GM23338 (cell line): Measurements from ENCODE around the gene SLCO3A1. TPM values are rescaled to one million over a fixed set of nuclear protein-coding genes. Genes with fewer than 3 reads are reported as not detected.

ENCODE experiments used
- ATAC-seq: fragments of 200-7000 bp; cut with Tn5 transposase; 3 replicates; pipeline ENCODE4 v1.9.1; 2020
- DNase-seq: peaks from one replicate; pipeline ENCODE4 v3.0.0-alpha.2; 2015; ENCODE audit warnings: low spot score
- H2AFZ ChIP-seq: fragments of 200-600 bp; sonication (generic); 2 replicates; pipeline ENCODE4 v1.8.0; 2016; ENCODE audit warnings: antibody characterized with exemption, mild to moderate bottlenecking, moderate library complexity
- H3F3A ChIP-seq: fragments of 200-600 bp; sonication (generic); replicated peaks from 2 replicates; pipeline ENCODE4 v1.8.0; 2017; ENCODE audit warnings: antibody characterized with exemption, mixed run types, low read depth
- H3K27ac ChIP-seq: fragments of 200-600 bp; sonication (generic); 2 replicates; pipeline ENCODE4 v1.6.1; 2016; ENCODE audit warnings: low read depth
- H3K27me3 ChIP-seq: fragments of 200-600 bp; sonication (generic); 2 replicates; pipeline ENCODE4 v1.8.0; 2016; ENCODE audit warnings: mild to moderate bottlenecking, mixed run types, moderate library complexity; ENCODE audit not compliant: insufficient read depth
- H3K36me3 ChIP-seq: fragments of 200-600 bp; sonication (generic); 2 replicates; pipeline ENCODE4 v1.8.0; 2016; ENCODE audit warnings: mild to moderate bottlenecking; ENCODE audit not compliant: insufficient read depth
- H3K4me1 ChIP-seq: fragments of 200-600 bp; sonication (generic); 2 replicates; pipeline ENCODE4 v1.8.0; 2016; ENCODE audit warnings: mild to moderate bottlenecking, moderate library complexity; ENCODE audit not compliant: insufficient read depth
- H3K4me2 ChIP-seq: fragments of 200-600 bp; sonication (generic); 2 replicates; pipeline ENCODE4 v1.7.1; 2017; ENCODE audit warnings: mixed run types
- H3K4me3 ChIP-seq: fragments of 200-600 bp; sonication (generic); 2 replicates; pipeline ENCODE4 v1.6.1; 2016; ENCODE audit warnings: mixed run types
- H3K79me2 ChIP-seq: fragments of 200-600 bp; sonication (generic); replicated peaks from 2 replicates; pipeline ENCODE4 v1.8.0; 2017; ENCODE audit warnings: mild to moderate bottlenecking; ENCODE audit not compliant: insufficient read depth
- H3K9me2 ChIP-seq: fragments of 200-600 bp; sonication (generic); 2 replicates; pipeline ENCODE4 v1.8.0; 2017; ENCODE audit not compliant: insufficient read depth
- H4K20me1 ChIP-seq: fragments of 200-600 bp; sonication (generic); replicated peaks from 2 replicates; pipeline ENCODE4 v1.8.0; 2017; ENCODE audit warnings: mild to moderate bottlenecking; ENCODE audit not compliant: insufficient read depth
- H3K27ac Mint-ChIP-seq: 2 replicates; pipeline ENCODE4 v1.8.0; 2020; ENCODE audit warnings: inconsistent platforms, mild to moderate bottlenecking, moderate library complexity, mixed read lengths
- H3K27me3 Mint-ChIP-seq: 3 replicates; pipeline ENCODE4 v1.8.0; 2022; ENCODE audit warnings: low read depth, mild to moderate bottlenecking, moderate library complexity, mixed read lengths, inconsistent platforms; ENCODE audit not compliant: insufficient read depth, poor library complexity
- H3K36me3 Mint-ChIP-seq: 3 replicates; pipeline ENCODE4 v1.8.0; 2021; ENCODE audit warnings: low read depth, mild to moderate bottlenecking, inconsistent platforms, moderate library complexity, mixed read lengths
- H3K4me1 Mint-ChIP-seq: 3 replicates; pipeline ENCODE4 v1.8.0; 2020; ENCODE audit warnings: mild to moderate bottlenecking, inconsistent platforms, mixed read lengths
- H3K4me3 Mint-ChIP-seq: 3 replicates; pipeline ENCODE4 v1.8.0; 2021; ENCODE audit warnings: moderate library complexity, mild to moderate bottlenecking, inconsistent platforms, mixed read lengths
- H3K9me3 Mint-ChIP-seq: 3 replicates; pipeline ENCODE4 v1.8.0; 2020; ENCODE audit warnings: moderate library complexity, mild to moderate bottlenecking, inconsistent platforms, mixed read lengths
- CREB1 ChIP-seq: fragments of 250-450 bp; sonication (Bioruptor Pico); IDR thresholded peaks from 2 replicates; pipeline ENCODE4 v1.5.0; 2020; ENCODE audit warnings: low read depth, mild to moderate bottlenecking, moderate library complexity
- EZH2 ChIP-seq: fragments of 200-600 bp; sonication (generic); IDR thresholded peaks from one replicate; pipeline ENCODE4 v1.8.0; 2017; ENCODE audit warnings: antibody characterized with exemption, mild to moderate bottlenecking, low read depth; ENCODE audit not compliant: unreplicated experiment
- EZH2phosphoT487 ChIP-seq: fragments of 200-600 bp; sonication (generic); IDR thresholded peaks from one replicate; pipeline ENCODE4 v1.8.1; 2018; ENCODE audit warnings: antibody characterized with exemption; ENCODE audit not compliant: unreplicated experiment
- JUNB ChIP-seq: IDR thresholded peaks from one replicate; pipeline ENCODE4 v1.6.1; 2016; ENCODE audit warnings: antibody characterized with exemption; ENCODE audit not compliant: unreplicated experiment
- NANOG ChIP-seq: IDR thresholded peaks from 2 replicates; pipeline ENCODE4 v1.6.1; 2016; ENCODE audit warnings: antibody characterized with exemption, borderline replicate concordance
- POLR2AphosphoS5 ChIP-seq: IDR thresholded peaks from 2 replicates; pipeline ENCODE4 v1.6.1; 2016; ENCODE audit warnings: antibody characterized with exemption, low read depth
- STAT1 ChIP-seq: IDR thresholded peaks from one replicate; pipeline ENCODE4 v1.6.1; 2016; ENCODE audit warnings: antibody characterized with exemption; ENCODE audit not compliant: unreplicated experiment
- ZNF114 ChIP-seq: fragments of 250-450 bp; sonication (Bioruptor Pico); IDR thresholded peaks from 2 replicates; pipeline ENCODE4 v1.5.0; 2020; ENCODE audit warnings: mild to moderate bottlenecking, moderate library complexity
- ZNF331 ChIP-seq: fragments of 250-450 bp; sonication (Bioruptor Pico); IDR thresholded peaks from 2 replicates; pipeline ENCODE4 v1.5.0; 2020; ENCODE audit warnings: low read depth, mild to moderate bottlenecking, moderate library complexity
- polyA plus RNA-seq: library from polyadenylated mRNA; unstranded; fragments of >200 nt; fragmentation: Nextera tagmentation; extraction: Ambion mirVana; gene quantifications from 2 replicates; pipeline ENCODE4 v1.2.1, GENCODE V29; 2016
- total RNA-seq: library from RNA; depleted of rRNA; stranded (reverse); fragments of >200 nt; shearing (Covaris generic); gene quantifications from 2 replicates; pipeline ENCODE4 v1.2.3, GENCODE V29; 2014
- TF ChIP-seq, protein P1 (sequence below): IDR thresholded peaks from 2 replicates; pipeline ENCODE4 v1.6.1; 2016; ENCODE audit warnings: antibody characterized with exemption
- TF ChIP-seq, protein P2 (sequence below): fragments of 250-450 bp; sonication (Bioruptor Pico); IDR thresholded peaks from 2 replicates; pipeline ENCODE4 v1.5.0; 2020; ENCODE audit warnings: mild to moderate bottlenecking, moderate library complexity
- TF ChIP-seq, protein P3 (sequence below), 2 experiments: fragments of 200-600 bp in 1 of 2; sonication (generic) in 1 of 2; conservative IDR thresholded peaks; 2 replicates each; pipeline versions ENCODE4 v1.5.1 to v1.6.1; 2016 to 2017; ENCODE audit warnings: antibody characterized with exemption in 2 of 2, low read depth in 2 of 2, mild to moderate bottlenecking in 2 of 2, moderate library complexity in 1 of 2

Gene SLCO3A1
- total and polyA plus RNA-seq, 2 experiments from 2014 or later = 7.3 to 9.4 TPM

DNA sequence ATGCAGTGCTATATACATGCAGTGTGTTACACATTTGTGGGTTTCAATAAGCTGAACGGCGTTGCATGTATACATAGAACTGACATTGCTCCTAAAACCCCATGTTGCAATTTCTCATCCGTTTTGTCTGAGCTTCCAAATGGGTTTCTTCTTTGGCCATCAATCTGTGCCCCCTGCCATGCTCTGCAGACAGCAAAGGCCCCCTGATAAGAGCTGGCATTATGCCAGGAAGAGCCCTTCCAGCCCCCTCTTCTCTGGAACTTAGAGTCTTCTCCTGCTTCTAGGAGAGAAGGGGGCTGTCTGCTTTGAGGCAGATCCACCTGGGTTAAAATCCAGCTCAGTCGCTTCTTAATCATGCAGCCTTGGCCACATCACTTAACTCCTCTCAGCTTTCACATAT, 254.0 kb downstream of the SLCO3A1 start:
- no peak for ATAC-seq
- H3K36me3 ChIP-seq = no peaks in the 10 kb centered on the region
- Mint-ChIP-seq H3K27me3 (peaks cover 6% of the 10 kb centered on the region), H3K27ac (no peak overlapping the region), H3K36me3 (no peaks in the 10 kb centered on the region; the same call in 2 of the 3 replicates), H3K9me3 (no peaks in the 10 kb centered on the region), H3K4me3 (no peak overlapping the region), H3K4me1 (peaks cover 38% of the 10 kb centered on the region)
- DNase-seq = no peak
- H3K4me3 ChIP-seq = no peak overlapping the region
- H3K79me2 ChIP-seq = no peaks in the 10 kb centered on the region
- no peaks in the 10 kb centered on the region for H4K20me1 ChIP-seq
- TF ChIP-seq POLR2AphosphoS5 (no peak), NANOG (no peak), JUNB (no peak), ZNF114 (CRISPR knock-in tag) (no peak)
- no peak overlapping the region for H2AFZ ChIP-seq
- no peak overlapping the region for H3K4me2 ChIP-seq
- no peaks in the 10 kb centered on the region for H3K27me3 ChIP-seq
- H3K27ac ChIP-seq = no peak overlapping the region
- no peaks in the 10 kb centered on the region for H3F3A ChIP-seq
- peaks cover 9% of the 10 kb centered on the region for H3K4me1 ChIP-seq
- H3K9me2 ChIP-seq = peaks cover 4% of the 10 kb centered on the region; the same call in 1 of the 2 replicates

DNA sequence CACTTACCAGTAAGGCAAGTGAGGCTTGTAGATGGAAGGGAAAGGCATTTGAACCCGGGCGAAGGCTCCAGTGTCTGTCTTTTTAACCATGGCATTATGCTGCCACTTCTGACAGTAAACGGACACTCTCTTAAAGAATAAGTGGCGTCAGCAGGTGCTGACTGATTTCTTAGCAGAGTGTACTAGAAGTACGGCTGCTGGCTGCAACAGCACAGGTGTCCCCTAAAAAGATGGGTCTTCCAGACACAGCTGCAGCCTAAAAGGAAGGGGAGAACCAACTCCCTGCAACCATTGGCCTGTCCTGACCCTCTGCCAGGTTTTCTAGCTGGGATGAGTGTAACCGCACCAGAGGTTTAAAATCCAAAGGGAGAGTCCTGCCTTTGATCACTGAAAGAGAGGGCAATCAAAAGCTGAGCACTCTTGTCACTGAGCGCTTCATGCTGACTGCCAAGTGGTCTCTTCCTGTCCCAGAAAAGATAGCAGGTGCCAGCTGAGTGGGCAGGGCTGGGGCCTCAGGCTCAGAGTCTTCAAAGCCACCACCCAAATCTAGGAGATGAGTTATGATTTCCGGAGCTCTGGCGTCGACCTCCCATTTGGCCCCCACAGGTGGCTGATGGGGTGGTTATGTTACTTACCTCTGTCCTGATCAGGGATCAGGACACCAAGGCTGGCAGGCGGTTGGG, 255.8 kb downstream of the SLCO3A1 start:
- Mint-ChIP-seq H3K36me3 (no peaks in the 10 kb centered on the region; the same call in 2 of the 3 replicates), H3K27me3 (peaks cover 13% of the 10 kb centered on the region), H3K27ac (no peak overlapping the region), H3K9me3 (no peaks in the 10 kb centered on the region), H3K4me1 (peaks cover 35% of the 10 kb centered on the region), H3K4me3 (no peak overlapping the region)
- Histone ChIP-seq H3K4me3 (no peak overlapping the region), H3K36me3 (no peaks in the 10 kb centered on the region), H3K79me2 (no peaks in the 10 kb centered on the region), H2AFZ (no peak overlapping the region), H3K4me1 (peaks cover 1% of the 10 kb centered on the region; the same call in 1 of the 2 replicates), H3K9me2 (peaks cover 10% of the 10 kb centered on the region; the same call in 1 of the 2 replicates), H3F3A (no peaks in the 10 kb centered on the region), H3K27ac (no peak overlapping the region), H4K20me1 (no peaks in the 10 kb centered on the region), H3K27me3 (no peaks in the 10 kb centered on the region), H3K4me2 (no peak overlapping the region)
- no peak for DNase-seq
- no peak for ATAC-seq
- TF ChIP-seq CREB1 (CRISPR knock-in tag) = no peak
- TF ChIP-seq, protein P1, sequence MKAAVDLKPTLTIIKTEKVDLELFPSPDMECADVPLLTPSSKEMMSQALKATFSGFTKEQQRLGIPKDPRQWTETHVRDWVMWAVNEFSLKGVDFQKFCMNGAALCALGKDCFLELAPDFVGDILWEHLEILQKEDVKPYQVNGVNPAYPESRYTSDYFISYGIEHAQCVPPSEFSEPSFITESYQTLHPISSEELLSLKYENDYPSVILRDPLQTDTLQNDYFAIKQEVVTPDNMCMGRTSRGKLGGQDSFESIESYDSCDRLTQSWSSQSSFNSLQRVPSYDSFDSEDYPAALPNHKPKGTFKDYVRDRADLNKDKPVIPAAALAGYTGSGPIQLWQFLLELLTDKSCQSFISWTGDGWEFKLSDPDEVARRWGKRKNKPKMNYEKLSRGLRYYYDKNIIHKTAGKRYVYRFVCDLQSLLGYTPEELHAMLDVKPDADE = no peak
- TF ChIP-seq, protein P2, sequence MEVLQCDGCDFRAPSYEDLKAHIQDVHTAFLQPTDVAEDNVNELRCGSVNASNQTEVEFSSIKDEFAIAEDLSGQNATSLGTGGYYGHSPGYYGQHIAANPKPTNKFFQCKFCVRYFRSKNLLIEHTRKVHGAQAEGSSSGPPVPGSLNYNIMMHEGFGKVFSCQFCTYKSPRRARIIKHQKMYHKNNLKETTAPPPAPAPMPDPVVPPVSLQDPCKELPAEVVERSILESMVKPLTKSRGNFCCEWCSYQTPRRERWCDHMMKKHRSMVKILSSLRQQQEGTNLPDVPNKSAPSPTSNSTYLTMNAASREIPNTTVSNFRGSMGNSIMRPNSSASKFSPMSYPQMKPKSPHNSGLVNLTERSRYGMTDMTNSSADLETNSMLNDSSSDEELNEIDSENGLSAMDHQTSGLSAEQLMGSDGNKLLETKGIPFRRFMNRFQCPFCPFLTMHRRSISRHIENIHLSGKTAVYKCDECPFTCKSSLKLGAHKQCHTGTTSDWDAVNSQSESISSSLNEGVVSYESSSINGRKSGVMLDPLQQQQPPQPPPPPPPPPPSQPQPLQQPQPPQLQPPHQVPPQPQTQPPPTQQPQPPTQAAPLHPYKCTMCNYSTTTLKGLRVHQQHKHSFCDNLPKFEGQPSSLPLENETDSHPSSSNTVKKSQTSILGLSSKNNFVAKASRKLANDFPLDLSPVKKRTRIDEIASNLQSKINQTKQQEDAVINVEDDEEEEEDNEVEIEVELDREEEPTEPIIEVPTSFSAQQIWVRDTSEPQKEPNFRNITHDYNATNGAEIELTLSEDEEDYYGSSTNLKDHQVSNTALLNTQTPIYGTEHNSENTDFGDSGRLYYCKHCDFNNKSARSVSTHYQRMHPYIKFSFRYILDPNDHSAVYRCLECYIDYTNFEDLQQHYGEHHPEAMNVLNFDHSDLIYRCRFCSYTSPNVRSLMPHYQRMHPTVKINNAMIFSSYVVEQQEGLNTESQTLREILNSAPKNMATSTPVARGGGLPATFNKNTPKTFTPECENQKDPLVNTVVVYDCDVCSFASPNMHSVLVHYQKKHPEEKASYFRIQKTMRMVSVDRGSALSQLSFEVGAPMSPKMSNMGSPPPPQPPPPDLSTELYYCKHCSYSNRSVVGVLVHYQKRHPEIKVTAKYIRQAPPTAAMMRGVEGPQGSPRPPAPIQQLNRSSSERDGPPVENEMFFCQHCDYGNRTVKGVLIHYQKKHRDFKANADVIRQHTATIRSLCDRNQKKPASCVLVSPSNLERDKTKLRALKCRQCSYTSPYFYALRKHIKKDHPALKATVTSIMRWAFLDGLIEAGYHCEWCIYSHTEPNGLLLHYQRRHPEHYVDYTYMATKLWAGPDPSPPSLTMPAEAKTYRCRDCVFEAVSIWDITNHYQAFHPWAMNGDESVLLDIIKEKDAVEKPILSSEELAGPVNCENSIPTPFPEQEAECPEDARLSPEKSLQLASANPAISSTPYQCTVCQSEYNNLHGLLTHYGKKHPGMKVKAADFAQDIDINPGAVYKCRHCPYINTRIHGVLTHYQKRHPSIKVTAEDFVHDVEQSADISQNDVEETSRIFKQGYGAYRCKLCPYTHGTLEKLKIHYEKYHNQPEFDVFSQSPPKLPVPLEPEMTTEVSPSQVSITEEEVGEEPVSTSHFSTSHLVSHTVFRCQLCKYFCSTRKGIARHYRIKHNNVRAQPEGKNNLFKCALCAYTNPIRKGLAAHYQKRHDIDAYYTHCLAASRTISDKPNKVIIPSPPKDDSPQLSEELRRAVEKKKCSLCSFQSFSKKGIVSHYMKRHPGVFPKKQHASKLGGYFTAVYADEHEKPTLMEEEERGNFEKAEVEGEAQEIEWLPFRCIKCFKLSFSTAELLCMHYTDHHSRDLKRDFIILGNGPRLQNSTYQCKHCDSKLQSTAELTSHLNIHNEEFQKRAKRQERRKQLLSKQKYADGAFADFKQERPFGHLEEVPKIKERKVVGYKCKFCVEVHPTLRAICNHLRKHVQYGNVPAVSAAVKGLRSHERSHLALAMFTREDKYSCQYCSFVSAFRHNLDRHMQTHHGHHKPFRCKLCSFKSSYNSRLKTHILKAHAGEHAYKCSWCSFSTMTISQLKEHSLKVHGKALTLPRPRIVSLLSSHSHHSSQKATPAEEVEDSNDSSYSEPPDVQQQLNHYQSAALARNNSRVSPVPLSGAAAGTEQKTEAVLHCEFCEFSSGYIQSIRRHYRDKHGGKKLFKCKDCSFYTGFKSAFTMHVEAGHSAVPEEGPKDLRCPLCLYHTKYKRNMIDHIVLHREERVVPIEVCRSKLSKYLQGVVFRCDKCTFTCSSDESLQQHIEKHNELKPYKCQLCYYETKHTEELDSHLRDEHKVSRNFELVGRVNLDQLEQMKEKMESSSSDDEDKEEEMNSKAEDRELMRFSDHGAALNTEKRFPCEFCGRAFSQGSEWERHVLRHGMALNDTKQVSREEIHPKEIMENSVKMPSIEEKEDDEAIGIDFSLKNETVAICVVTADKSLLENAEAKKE (CRISPR knock-in tag) = no peak
- no peak for TF ChIP-seq POLR2AphosphoS5
- no peak for TF ChIP-seq NANOG
- TF ChIP-seq ZNF331 (CRISPR knock-in tag) = no peak
- TF ChIP-seq EZH2 = no peak
- no peak for TF ChIP-seq EZH2phosphoT487
- no peak for TF ChIP-seq STAT1
- no peak for TF ChIP-seq ZNF114 (CRISPR knock-in tag)
- TF ChIP-seq, protein P3, sequence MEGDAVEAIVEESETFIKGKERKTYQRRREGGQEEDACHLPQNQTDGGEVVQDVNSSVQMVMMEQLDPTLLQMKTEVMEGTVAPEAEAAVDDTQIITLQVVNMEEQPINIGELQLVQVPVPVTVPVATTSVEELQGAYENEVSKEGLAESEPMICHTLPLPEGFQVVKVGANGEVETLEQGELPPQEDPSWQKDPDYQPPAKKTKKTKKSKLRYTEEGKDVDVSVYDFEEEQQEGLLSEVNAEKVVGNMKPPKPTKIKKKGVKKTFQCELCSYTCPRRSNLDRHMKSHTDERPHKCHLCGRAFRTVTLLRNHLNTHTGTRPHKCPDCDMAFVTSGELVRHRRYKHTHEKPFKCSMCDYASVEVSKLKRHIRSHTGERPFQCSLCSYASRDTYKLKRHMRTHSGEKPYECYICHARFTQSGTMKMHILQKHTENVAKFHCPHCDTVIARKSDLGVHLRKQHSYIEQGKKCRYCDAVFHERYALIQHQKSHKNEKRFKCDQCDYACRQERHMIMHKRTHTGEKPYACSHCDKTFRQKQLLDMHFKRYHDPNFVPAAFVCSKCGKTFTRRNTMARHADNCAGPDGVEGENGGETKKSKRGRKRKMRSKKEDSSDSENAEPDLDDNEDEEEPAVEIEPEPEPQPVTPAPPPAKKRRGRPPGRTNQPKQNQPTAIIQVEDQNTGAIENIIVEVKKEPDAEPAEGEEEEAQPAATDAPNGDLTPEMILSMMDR (conservative IDR thresholded peaks at IDR 0.05; ENCODE audit: low read depth in 2 of 2) = no peak
